ENCODE measurements around the gene USP10. TPM values are rescaled to one million over a fixed set of nuclear protein-coding genes. Genes with fewer than 3 reads are reported as not detected.

Gene USP10
- total RNA-seq, 4 donors from 2014 or later: 49.1 to 70.2 (median 60.0) TPM

GRCh38 chr16:84794626-84795025 is 94.8 kb downstream of the USP10 start:
- H3K9me3 ChIP-seq: no peaks in the 10 kb centered on the region
- TF ChIP-seq EP300 (IDR thresholded peaks at IDR 0.05) (no peak), CTCF (IDR thresholded peaks at IDR 0.05) (no peak), POLR2AphosphoS5 (IDR thresholded peaks at IDR 0.05) (no peak), POLR2A (IDR thresholded peaks at IDR 0.05) (no peak)
- WGBS, 2 donors (ENCODE audit: low coverage in 1 of 2): 72% methylated on average over 11 of the region's 19 CpGs; no CpG with 5 or more reads in 1 of the 2 donors
- H3K27ac ChIP-seq: peak overlapping the region; percentile 72 to 90 (median 84)
- H3K4me1 ChIP-seq: peaks cover 0 to 18% (median 11%) of the 10 kb centered on the region in 3 donors
- H3K36me3 ChIP-seq: no peaks in the 10 kb centered on the region
- no peaks in the 10 kb centered on the region for H3K27me3 ChIP-seq
- no peak for ATAC-seq
- peak overlapping the region in 1 of 2 donors; percentile 41 for H3K4me3 ChIP-seq

DNA sequence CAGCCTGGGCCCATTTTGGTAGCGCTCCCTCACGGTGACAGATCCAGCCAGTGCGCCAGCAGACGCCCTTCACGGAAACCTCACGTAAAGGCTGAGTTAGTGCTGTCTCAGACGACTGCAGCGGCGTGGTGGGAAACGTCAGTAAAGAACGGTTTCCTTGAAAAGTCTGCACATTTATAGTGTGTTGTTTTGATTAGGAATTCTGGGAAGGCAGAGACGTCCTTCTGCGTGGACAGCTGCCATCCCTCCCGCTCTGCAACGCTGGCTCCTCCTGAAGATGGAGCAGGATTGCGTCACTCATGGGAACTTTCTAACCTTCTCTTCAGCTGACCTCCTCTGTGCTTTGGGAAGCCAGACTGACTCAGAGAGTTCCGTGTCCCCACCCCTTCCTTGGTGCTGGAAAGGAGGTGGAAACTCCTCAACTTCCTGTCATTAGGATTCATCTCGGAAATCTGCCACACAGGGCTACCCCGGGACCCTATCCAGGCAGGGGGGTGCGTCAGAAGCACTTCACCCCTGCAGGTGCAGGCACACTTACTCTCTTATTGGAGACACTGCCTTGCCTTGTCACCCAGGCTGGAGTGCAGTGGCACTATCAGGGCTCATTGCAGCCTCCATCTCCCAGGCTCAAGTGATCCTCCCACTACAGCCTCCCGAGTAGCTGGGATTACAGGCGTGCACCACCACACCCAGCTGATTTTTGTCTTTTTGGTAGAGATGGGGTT is 95.7 kb downstream of the USP10 start:
- Histone ChIP-seq H3K27ac (peak overlapping the region; percentile 72 to 90 (median 84)), H3K4me3 (peak overlapping the region in 1 of 2 donors; percentile 41), H3K27me3 (no peaks in the 10 kb centered on the region), H3K4me1 (peaks cover 0 to 18% (median 11%) of the 10 kb centered on the region in 3 donors), H3K36me3 (no peaks in the 10 kb centered on the region), H3K9me3 (no peaks in the 10 kb centered on the region)
- peak; percentile 42 to 44 for TF ChIP-seq POLR2A (IDR thresholded peaks at IDR 0.05)
- TF ChIP-seq POLR2AphosphoS5 (IDR thresholded peaks at IDR 0.05): peak; percentile 99
- peak; percentile 80 for TF ChIP-seq EP300 (IDR thresholded peaks at IDR 0.05)
- no peak for TF ChIP-seq CTCF (IDR thresholded peaks at IDR 0.05)
- 20 to 28% methylated on average over 5 to 14 of the region's 22 CpGs for WGBS, 2 donors (ENCODE audit: low coverage in 1 of 2)
- peak; percentile 99 for ATAC-seq

GRCh38 chr16:84800158-84800978 is 100.6 kb downstream of the USP10 start:
- no peak overlapping the region for H3K27ac ChIP-seq
- H3K4me1 ChIP-seq: peaks cover 0 to 6% (median 0%) of the 10 kb centered on the region in 3 donors
- no peak for TF ChIP-seq POLR2AphosphoS5 (IDR thresholded peaks at IDR 0.05)
- TF ChIP-seq POLR2A (IDR thresholded peaks at IDR 0.05): no peak
- TF ChIP-seq EP300 (IDR thresholded peaks at IDR 0.05): no peak
- no peak for TF ChIP-seq CTCF (IDR thresholded peaks at IDR 0.05)
- H3K9me3 ChIP-seq: no peaks in the 10 kb centered on the region
- no peak overlapping the region for H3K4me3 ChIP-seq
- no peaks in the 10 kb centered on the region for H3K36me3 ChIP-seq
- no peaks in the 10 kb centered on the region for H3K27me3 ChIP-seq
- WGBS, 2 donors (ENCODE audit: low coverage in 1 of 2): 39 to 46% methylated on average over 4 of the region's 8 CpGs
- ATAC-seq: no peak

DNA sequence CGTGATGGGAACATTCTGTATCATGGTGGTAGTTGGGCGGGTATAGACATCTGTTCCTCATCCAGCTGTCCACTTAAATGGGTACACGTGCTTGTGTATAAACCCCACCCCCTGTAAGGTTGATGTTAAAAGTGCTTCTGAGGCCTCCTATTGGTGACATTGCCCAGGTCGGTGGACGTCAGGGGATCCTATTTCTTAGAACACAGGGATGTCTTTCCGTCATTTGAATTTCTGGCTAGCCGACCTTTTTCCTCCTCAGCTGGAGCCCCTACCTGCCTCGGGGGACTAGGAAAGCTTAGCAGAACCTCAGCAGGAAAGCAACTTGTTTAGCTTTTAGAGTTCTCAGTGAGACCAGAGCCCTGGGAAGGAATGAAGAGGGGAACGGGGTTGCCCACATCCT is 103.3 kb downstream of the USP10 start:
- Histone ChIP-seq H3K36me3 (no peaks in the 10 kb centered on the region), H3K9me3 (no peaks in the 10 kb centered on the region), H3K27me3 (no peaks in the 10 kb centered on the region), H3K4me3 (no peak overlapping the region), H3K27ac (no peak overlapping the region), H3K4me1 (peaks cover 0 to 8% (median 0%) of the 10 kb centered on the region in 3 donors)
- TF ChIP-seq POLR2A (IDR thresholded peaks at IDR 0.05) (no peak), EP300 (IDR thresholded peaks at IDR 0.05) (no peak), POLR2AphosphoS5 (IDR thresholded peaks at IDR 0.05) (no peak), CTCF (IDR thresholded peaks at IDR 0.05) (no peak)
- 77 to 80% methylated on average over 2 to 4 of the region's 9 CpGs for WGBS, 2 donors (ENCODE audit: low coverage in 1 of 2)
- ATAC-seq: no peak
